Epithelial cell of esophagus (primary cell): ENCODE measurements around the gene RALGAPA1.
"Not testable (repeated sequence)": the region's sequence is repeated elsewhere in the genome, so short reads cannot be mapped to it uniquely, and the experiment has no call there.

ENCODE experiments used
- DNase-seq: peaks from one replicate; pipeline ENCODE4 v3.0.0; 2010; ENCODE audit warnings: low read depth
- H3K4me3 ChIP-seq: 2 replicates; pipeline ENCODE4 v1.5.1; 2011; ENCODE audit warnings: mild to moderate bottlenecking, low read length, control low read depth
- TF ChIP-seq, protein P1 (sequence below): IDR thresholded peaks from 2 replicates; pipeline ENCODE4 v1.5.1; 2011; ENCODE audit warnings: low read depth, mild to moderate bottlenecking, low read length, control low read depth, inconsistent platforms; ENCODE audit not compliant: insufficient read depth; ENCODE audit errors: missing control alignments

RALGAPA1 gene

DNA sequence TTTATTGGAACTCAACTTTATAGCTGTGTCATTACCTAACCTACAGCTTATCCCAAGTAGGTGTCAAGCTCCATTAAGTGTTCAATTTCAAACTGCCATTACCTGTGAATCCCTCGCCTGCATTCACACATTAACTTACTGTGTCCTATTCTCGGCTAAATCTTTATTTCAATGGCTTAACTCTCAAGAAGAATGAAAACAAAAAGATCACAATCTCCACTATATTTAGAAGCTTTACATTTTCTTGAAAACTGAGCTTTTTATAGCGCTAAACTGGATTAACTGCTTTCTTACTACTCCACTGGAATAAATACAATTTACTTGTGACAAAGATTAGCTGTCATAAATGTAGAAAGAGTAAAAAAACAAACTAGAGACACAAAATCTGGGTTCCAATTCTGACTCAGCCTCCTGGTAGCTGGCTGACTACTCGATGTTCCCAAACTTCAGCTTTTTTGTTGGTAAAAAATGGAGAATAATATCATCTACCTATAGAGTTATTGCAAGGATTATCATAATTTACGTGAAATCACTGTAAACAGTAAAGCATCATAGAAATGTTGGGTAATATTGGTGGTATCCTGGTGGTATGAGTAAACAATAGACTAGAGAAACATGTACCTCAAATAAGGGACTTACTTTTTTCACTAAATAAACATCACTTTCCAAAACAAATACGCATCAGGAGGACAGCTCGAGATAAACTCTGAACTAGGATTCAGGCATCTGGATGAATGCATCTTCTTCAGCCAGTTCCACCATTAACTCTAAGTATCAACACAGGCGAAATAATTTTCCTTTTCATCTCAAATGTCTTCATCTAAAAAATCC lies 1.7 kb downstream of the RALGAPA1 start:
- TF ChIP-seq, protein P1, sequence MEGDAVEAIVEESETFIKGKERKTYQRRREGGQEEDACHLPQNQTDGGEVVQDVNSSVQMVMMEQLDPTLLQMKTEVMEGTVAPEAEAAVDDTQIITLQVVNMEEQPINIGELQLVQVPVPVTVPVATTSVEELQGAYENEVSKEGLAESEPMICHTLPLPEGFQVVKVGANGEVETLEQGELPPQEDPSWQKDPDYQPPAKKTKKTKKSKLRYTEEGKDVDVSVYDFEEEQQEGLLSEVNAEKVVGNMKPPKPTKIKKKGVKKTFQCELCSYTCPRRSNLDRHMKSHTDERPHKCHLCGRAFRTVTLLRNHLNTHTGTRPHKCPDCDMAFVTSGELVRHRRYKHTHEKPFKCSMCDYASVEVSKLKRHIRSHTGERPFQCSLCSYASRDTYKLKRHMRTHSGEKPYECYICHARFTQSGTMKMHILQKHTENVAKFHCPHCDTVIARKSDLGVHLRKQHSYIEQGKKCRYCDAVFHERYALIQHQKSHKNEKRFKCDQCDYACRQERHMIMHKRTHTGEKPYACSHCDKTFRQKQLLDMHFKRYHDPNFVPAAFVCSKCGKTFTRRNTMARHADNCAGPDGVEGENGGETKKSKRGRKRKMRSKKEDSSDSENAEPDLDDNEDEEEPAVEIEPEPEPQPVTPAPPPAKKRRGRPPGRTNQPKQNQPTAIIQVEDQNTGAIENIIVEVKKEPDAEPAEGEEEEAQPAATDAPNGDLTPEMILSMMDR: no peak
- DNase-seq: no peak
- peak overlapping the region; percentile 84 for H3K4me3 ChIP-seq

DNA sequence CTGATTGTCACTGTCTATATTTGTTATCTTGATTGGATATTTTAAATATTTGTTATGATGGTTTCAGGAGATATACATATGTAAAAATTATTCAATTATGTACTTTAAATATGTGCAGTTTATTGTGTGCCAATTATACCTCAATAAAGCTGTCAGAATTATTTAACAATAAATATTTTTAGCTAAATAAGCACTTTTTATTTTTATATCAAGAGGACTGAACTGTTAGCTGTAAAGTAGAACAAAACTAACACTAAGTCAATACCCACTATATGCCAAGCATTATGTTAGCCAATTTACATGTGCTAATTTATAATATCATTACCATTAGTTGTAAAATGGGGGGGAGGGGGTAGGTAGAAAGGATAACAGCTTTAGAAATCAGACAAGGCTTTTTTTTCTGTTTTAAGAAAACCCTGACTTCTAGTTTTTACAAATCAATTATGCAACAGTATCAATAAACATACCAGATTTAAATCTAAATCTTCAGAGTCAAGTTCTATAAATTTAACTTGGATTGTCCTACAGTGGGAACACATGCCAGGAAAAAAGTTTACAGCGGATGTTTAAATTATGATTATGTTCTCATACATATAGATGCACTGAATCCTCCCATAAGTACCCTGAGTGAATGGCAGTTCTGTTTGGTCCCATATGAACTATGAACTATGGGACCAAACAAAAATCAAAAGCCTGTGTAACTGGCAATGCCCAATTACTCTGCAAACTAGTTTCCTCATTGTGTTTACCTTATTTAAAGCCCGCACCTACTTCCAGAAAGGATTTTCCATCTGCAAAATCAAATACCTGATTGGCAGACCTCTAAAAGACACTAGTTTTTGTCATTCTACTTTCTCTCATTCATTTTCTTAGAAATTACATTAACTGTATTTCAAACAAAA lies 2.8 kb downstream of the RALGAPA1 start:
- H3K4me3 ChIP-seq: no peak overlapping the region
- TF ChIP-seq, protein P1: no peak
- no peak for DNase-seq

DNA sequence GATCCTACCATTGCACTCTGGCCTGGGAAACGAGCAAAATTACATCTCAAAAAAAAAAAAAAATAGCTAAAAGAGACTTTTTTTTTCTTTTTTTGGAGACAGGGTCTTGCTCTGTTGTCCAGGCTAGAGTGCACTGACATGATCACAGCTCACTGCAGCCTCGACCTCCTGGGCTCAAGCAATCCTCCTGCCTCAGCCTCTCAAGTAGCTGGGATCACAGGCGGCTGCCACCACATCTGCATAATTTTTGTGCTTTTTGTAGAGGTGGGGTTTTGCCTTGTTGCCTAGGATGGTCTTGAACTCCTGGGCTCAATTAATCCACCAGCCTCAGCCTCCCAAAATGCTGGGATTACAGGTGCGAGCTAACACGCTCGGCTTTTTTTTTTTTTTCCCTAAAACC lies 11.3 kb downstream of the RALGAPA1 start:
- DNase-seq: no peak
- no peak overlapping the region for H3K4me3 ChIP-seq
- TF ChIP-seq, protein P1: no peak

DNA sequence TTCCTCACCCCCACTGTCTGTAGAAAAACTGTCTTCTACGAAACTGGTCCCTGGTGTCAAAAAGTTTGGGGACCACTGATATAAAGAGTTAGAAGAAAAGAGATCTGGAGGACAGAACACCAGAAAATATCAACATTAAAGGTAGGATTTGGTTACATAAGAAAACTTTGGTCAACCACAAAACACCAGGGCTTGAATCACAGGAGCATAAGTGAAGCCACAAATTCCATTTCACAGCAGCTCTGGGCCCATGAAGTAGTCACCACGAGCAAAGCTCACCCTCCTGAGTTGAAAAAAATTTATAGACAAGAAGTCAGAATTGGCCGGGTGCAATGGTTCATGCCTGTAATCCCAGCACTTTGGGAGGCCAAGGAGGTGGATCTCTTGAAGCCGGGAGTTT lies 19.4 kb downstream of the RALGAPA1 start:
- H3K4me3 ChIP-seq: no peak overlapping the region
- TF ChIP-seq, protein P1: no peak
- no peak for DNase-seq

DNA sequence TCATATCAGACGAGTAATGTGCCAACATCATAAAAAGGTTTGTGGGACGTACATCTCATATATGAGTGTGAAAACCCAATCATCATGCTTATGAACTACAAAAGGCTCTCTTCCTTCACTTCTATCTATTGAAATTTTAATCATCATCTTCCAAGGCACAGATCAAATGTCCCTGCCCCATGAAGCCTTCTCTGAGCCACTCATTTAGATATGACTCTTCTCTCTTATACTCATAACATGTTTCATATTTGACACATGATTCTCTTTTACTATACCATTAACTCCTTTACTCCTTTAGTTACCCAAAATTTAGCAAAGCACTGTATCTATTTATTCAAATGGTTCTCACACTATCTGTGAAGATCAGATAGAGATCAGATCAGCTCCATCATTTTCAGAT lies 22.2 kb downstream of the RALGAPA1 start:
- H3K4me3 ChIP-seq: no peak overlapping the region
- DNase-seq: no peak
- TF ChIP-seq, protein P1: no peak

DNA sequence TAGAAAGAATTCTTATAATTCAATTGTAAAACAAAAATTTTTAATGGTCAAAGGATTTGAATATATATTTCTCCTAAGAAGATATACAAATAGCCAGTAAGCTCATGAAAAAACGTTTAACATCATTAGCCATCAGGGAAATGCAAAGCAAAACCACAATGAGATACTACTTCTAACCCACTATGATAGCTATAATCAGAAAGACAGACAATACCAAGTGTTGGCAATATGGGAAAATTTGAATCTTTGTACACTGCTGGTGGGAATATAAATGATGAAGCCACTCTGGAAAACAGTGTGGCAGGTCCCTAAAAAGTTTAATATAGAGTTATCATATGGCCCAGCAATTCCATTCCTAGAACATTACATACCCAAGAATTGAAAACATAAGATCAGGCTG lies 25.4 kb downstream of the RALGAPA1 start:
- DNase-seq: no peak
- H3K4me3 ChIP-seq: no peak overlapping the region
- TF ChIP-seq, protein P1: no peak

DNA sequence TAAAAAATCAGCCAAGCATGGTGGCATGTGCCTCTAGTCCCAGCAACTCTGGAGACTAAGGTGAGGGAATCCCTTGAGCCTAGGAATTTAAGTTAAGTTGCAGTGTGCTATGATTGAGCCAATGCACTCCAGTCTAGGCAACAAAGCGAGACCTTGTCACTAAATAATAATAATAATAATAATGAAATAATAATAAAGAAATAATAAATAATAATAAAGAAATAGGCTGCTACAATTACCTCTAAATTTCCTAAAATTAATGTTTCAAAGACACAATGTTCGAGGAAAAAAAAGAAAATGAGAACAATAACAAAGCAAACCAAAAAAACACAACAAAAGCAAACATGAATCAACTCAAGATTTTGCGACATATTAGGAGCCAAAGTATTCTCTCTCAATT lies 29.7 kb downstream of the RALGAPA1 start:
- DNase-seq: no peak
- no peak overlapping the region for H3K4me3 ChIP-seq
- TF ChIP-seq, protein P1: no peak

DNA sequence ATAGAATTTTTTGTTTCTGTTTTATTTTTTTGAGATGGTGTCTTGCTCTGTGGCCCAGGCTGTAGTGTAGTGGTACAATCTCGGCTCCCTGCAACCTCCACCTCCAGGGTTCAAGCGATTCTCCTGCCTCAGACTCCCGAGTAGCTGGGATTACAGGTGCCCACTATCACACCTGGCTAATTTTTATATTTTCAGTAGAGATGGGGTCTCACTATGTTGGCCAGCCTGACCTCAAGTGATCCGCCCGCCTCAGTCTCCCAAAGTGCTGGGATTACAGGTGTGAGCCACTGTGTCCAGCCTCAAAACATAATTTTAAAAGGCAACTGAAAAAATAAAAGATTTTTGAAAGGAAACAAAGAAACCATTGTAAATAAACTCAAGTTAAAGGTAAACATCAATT lies 31.5 kb downstream of the RALGAPA1 start:
- not testable (repeated sequence) for H3K4me3 ChIP-seq, DNase-seq
